ENCODE measurements around the gene DOCK4.

The DOCK4 gene

DNA sequence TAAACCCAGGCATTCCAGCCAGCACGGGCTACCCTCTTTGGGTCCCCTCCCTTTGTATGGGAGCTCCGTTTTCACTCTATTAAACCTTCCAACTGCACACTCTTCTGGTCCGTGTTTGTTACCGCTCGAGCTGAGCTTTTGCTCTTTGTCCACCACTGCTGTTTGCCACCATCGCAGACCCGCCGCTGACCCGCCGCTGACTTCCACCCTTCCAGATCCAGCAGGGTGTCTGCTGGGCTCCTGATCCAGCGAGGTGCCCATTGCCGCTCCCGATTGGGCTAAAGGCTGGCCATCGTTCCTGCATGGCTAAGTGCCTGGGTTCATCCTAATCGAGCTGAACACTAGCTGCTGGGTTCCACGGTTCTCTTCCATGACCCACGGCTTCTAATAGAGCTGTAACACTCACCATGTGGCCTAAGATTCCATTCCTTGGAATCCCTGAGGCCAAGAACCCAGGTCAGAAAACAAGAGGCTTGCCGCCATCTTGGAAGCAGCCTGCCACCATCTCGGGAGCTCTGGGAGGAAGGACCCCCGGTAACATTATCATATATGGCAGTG, 14.8 kb upstream of the DOCK4 start:
- DNase-seq: no peak

DNA sequence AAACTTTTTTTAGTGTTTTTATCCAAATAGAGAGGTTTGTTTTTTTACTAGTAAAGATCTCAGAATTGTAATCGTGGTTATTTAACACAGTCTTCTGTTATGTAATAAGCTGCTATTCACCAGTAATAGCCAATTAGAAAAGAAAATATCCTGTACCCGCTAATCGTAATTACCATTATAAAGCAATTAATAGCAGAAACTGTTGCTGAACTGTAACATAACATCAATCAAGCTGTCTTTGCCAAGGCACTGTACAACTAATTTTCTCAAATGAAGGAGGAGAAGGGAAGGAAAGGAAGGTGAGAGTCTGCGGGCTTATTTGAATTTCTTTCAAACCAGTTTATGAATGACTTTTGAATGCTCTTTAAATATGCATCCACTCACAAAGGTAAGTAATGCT, 9.6 kb upstream of the DOCK4 start:
- no peak for DNase-seq

- no peak for DNase-seq
Measured at GRCh38 chr7:112214883-112215282, 8.7 kb upstream of the DOCK4 start.

- DNase-seq: no peak
Measured at GRCh38 chr7:112214268-112214667, 8.1 kb upstream of the DOCK4 start.

DNA sequence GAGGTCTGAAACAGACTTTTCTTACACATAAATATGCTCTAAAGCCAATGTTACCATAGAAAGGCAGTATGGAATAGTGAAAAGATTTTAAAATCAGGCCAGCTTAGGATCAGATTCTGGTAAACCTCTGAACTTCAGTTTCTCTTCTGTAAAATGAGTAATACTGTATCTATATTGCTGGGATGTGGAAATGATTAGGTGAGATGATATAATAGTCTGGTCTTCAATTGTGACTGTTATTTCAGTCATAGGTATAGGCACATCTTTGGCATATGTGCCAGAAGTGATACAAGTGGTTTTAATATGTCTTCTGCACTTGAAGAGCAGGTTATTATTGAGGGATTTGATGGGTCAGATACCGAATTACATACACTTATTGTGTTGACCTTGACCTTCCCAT, 7.5 kb upstream of the DOCK4 start:
- DNase-seq: no peak

DNA sequence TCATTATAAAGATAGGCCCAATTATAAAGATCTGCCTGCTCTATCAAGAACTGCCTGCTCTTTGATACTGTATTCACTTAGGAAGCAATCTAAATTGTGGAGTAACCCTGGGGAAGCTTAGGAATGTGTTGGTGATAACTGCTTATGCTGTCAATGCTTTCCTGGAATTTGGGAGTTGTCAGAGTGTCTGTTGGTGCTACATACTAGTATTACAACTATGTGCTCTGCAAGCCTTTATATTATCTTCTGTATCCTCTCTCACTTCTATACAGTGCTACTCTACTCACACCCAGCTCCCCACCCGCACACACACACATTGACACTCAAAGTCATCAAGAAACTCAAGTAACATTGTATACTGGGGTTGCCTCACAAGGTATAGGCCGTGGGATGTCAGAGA, 6.4 kb upstream of the DOCK4 start:
- DNase-seq: no peak

GRCh38 chr7:112211348-112211907, 5.2 kb upstream of the DOCK4 start:
- DNase-seq: no peak

- no peak for DNase-seq
Measured at GRCh38 chr7:112207765-112208164, 1.6 kb upstream of the DOCK4 start.

- DNase-seq: no peak
Measured at GRCh38 chr7:112206991-112207592, 893 bp upstream of the DOCK4 start.

- peak; percentile 49 for DNase-seq
Measured at GRCh38 chr7:112205343-112206237, 609 bp downstream of the DOCK4 start.

GRCh38 chr7:112204499-112205342, 1.5 kb downstream of the DOCK4 start:
- DNase-seq: no peak

- DNase-seq: no peak
Measured at GRCh38 chr7:112203365-112203739, 2.8 kb downstream of the DOCK4 start.

GRCh38 chr7:112202816-112203215, 3.4 kb downstream of the DOCK4 start:
- DNase-seq: peak; percentile 26

- DNase-seq: no peak
Measured at GRCh38 chr7:112201839-112202238, 4.4 kb downstream of the DOCK4 start.

DNA sequence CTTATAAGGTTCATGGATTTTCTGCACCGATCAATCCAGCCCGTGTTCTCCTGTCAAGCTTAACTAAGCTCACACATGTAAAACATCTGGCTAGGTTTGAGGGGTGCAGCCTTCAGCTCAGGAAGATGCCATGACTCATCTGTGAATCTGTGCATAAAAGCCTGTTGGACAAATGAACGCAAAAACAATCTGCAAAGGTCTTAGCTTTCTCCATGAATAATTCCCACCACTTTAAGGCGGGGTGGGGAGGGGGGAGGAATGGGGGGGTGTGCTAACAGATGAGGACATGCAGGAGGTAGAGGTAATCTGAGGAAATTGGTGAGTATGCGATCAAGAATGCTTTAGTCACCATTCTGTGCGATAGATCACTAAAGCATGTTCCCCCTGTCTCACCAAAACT, 4.8 kb downstream of the DOCK4 start:
- no peak for DNase-seq

- no peak for DNase-seq
Measured at GRCh38 chr7:112199672-112200071, 6.5 kb downstream of the DOCK4 start.

DNA sequence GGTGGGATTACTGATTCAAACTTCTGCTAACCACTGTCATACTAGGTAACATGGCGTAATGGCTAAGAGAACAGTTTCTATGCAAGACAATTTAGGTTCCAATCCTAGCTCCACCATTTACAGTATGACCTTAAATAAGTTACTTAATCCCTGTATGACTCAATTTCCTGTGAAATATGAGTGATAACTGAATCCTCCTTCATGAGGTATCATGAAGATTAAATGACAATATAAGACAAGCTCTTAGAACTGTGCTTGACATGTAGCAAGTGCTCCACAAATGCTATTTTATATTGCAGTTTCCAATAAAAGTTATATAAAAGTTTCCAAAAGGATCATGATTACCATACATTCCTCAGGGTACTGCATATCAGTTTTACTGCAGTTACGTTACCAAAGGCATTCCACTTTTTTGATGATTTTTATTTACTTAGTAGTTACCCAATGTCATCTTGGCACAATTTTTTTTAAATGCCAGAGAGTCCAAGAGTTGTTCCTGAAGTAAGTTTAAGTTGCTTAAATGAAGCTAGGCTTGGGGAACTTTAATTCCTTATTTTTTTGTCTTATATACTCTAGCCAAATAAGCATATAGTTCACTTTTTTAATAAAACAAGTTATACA, 7.1 kb downstream of the DOCK4 start:
- no peak for DNase-seq

DNA sequence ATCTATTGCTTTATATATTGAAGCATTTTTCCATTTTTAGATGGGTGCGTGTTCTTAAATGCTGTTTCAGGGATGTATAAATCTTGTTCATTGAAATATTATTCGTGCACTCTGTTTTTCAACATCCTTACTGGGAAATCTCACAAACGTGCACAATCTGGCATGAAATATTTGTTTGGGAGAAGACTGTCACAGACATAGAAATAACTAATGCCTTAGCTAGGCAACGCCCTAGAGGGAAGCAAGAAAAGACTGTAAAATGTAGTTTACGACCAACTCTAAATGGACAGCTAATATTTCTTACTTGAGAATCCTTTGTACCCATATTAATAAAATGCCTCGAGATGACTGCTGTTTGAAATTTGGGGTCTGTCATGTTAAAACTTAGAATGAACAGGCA, 8.9 kb downstream of the DOCK4 start:
- DNase-seq: no peak

DNA sequence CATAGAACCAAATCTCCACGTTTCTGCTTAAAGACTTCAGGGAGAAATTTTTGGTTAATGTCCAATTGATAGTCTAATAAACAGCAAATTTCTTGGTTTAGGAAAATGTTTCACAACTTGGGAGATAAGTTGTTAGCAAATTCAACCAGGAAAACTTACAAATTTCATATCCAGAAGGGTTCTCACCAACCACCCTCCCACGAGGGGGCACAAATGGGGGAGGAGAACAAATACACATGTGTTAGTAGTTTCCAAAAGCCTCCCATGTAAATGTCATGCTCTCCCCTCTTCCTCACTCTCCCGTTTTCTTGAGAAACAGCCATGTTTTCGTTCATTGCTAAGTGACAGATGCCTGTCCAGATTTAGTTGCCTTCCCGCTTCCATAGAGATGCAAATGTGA, 10.5 kb downstream of the DOCK4 start:
- no peak for DNase-seq

DNA sequence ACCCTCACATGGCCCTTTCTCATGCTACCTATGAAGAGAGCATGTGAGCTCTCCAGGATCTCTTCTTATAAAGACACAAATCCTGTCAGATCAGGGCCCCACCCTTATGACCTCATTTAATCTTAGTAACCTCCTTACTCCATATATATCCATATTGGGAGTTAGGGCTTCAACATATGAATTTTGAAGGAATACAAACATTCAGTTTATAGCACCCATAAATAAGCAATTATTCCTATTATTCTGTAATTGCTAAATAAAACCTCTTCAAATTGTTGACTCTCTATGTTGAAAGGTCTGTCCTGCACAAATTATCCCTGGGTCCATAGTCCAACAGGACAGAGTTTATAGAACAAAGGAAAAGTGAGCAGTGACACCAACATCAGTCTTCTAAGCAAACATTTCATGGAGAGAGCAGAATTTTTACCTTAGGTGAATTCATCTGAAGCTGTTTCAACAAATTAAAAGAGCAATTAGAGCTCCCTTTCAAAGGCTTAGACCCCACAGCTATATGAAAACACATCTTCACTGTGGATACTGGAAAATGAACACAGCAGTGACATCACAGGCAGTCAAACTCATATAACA, 12.2 kb downstream of the DOCK4 start:
- no peak for DNase-seq

GRCh38 chr7:112192236-112193154, 13.7 kb downstream of the DOCK4 start:
- DNase-seq: no peak

All from activated naive CD4-positive, alpha-beta T cell treated with anti-CD3 and anti-CD28 coated beads, Interleukin-2, amount 50 U/mL, for 16 hours (primary cell).